GM12878 (cell line): ENCODE measurements around the gene COQ10B. TPM values are rescaled to one million over a fixed set of nuclear protein-coding genes. Genes with fewer than 3 reads are reported as not detected.

Source experiments
- BCL11A ChIP-seq: IDR thresholded peaks from 2 replicates; pipeline ENCODE4 v1.6.1; 2011; ENCODE audit warnings: low read depth, low read length
- BCLAF1 ChIP-seq: fragments of 450-650 bp; IDR thresholded peaks from 2 replicates; pipeline ENCODE4 v1.6.1; 2017; ENCODE audit warnings: antibody characterized with exemption, mild to moderate bottlenecking, moderate library complexity
- CBX3 ChIP-seq: fragments of 200-600 bp; sonication (generic); IDR thresholded peaks from 2 replicates; pipeline ENCODE4 v1.6.1; 2016; ENCODE audit warnings: low read depth, borderline replicate concordance
- DPF2 ChIP-seq: fragments of 450-650 bp; IDR thresholded peaks from 2 replicates; pipeline ENCODE4 v1.6.1; 2017; ENCODE audit warnings: mild to moderate bottlenecking
- E2F4 ChIP-seq: IDR thresholded peaks from 2 replicates; pipeline ENCODE4 v1.6.1; 2012; ENCODE audit warnings: low read depth, low read length, improper control_type of control experiment
- E4F1 ChIP-seq: fragments of 450-650 bp; IDR thresholded peaks from 2 replicates; pipeline ENCODE4 v1.6.1; 2018; ENCODE audit warnings: borderline replicate concordance, mild to moderate bottlenecking; ENCODE audit not compliant: partially characterized antibody
- GATAD2B ChIP-seq: fragments of 450-650 bp; conservative IDR thresholded peaks from 2 replicates; pipeline ENCODE4 v1.6.1; 2017; ENCODE audit warnings: low read depth, mild to moderate bottlenecking, moderate library complexity
- HDAC2 ChIP-seq: fragments of 200-600 bp; sonication (generic); IDR thresholded peaks from 2 replicates; pipeline ENCODE4 v1.6.1; 2017
- IRF3 ChIP-seq: fragments of 450-650 bp; IDR thresholded peaks from 2 replicates; pipeline ENCODE4 v1.6.1; 2014; ENCODE audit warnings: mild to moderate bottlenecking
- LARP7 ChIP-seq: fragments of 450-650 bp; IDR thresholded peaks from 2 replicates; pipeline ENCODE4 v1.6.1; 2017; ENCODE audit warnings: mild to moderate bottlenecking
- MAX ChIP-seq: IDR thresholded peaks from 2 replicates; pipeline ENCODE4 v1.6.1; 2012; ENCODE audit warnings: low read depth, low read length, improper control_type of control experiment
- NR2F1 ChIP-seq: fragments of 450-650 bp; conservative IDR thresholded peaks from 2 replicates; pipeline ENCODE4 v1.6.1; 2017; ENCODE audit warnings: mild to moderate bottlenecking
- PRDM15 ChIP-seq: fragments of 450-650 bp; formaldehyde crosslinking; IDR thresholded peaks from 2 replicates; pipeline ENCODE4 v1.4.0; 2020; ENCODE audit warnings: mild to moderate bottlenecking, moderate library complexity
- RAD21 ChIP-seq: IDR thresholded peaks from 2 replicates; pipeline ENCODE4 v1.6.1; 2011; ENCODE audit warnings: mild to moderate bottlenecking, low read depth, low read length, moderate library complexity; ENCODE audit not compliant: insufficient read depth
- RFX5 ChIP-seq: IDR thresholded peaks from 2 replicates; pipeline ENCODE4 v1.6.1; 2011; ENCODE audit warnings: low read depth, low read length, improper control_type of control experiment
- SPI1 ChIP-seq: IDR thresholded peaks from 2 replicates; pipeline ENCODE4 v1.6.1; 2011; ENCODE audit warnings: low read depth, mild to moderate bottlenecking, low read length, moderate library complexity, borderline replicate concordance; ENCODE audit not compliant: insufficient read depth
- SREBF1 ChIP-seq: IDR thresholded peaks from 2 replicates; pipeline ENCODE4 v1.6.1; 2012; ENCODE audit warnings: mild to moderate bottlenecking, low read length
- ZNF274 ChIP-seq: IDR thresholded peaks from one replicate; pipeline ENCODE4 v1.8.0; 2011; ENCODE audit not compliant: insufficient read length, insufficient read depth
- polyA plus RNA-seq, 11 experiments: library from polyadenylated mRNA; depleted of rRNA in 4 of 11; unstranded in 6 of 11; stranded (reverse) in 5 of 11; fragments of >200 nt; fragmentation: Nextera tagmentation in 4 of 11; fragmentation: Illumina TruSeq in 1 of 11; extraction: Ambion mirVana in 4 of 11; extraction: Trizol in 1 of 11; gene quantifications; 1 replicate in 1 of 11; 2 replicates in 10 of 11; pipeline versions ENCODE4 v1.2.1 to v1.2.3, GENCODE V29; 2011 to 2016; ENCODE audit warnings: inconsistent platforms in 2 of 11, missing spikeins in 2 of 11, low read depth in 1 of 11
- total RNA-seq, 4 experiments: library from RNA; depleted of rRNA in 3 of 4; stranded (reverse); fragments of >200 nt in 3 of 4; fragmentation: Illumina TruSeq in 1 of 4; extraction: Trizol in 1 of 4; gene quantifications; 2 replicates each; pipeline versions ENCODE4 v1.2.1 to v1.2.3, GENCODE V29; 2013 to 2021

Gene COQ10B
- total and polyA plus RNA-seq, 10 of the 15 experiments (the other 5 are each of a cell fraction or from before 2014, with no cell fraction given) = 3.6 to 23.2 (median 13.2) TPM

GRCh38 chr2:197453914-197454398 lies 604 bp downstream of the COQ10B start (continued):
- TF ChIP-seq BCLAF1 (no peak), ZNF274 (no peak), PRDM15 (no peak), HDAC2 (no peak), BCL11A (no peak), IRF3 (no peak), CBX3 (no peak), NR2F1 (no peak), MAX (no peak), RFX5 (peak; percentile 43; the same call in 1 of the 2 replicates), E4F1 (no peak), RAD21 (no peak), LARP7 (no peak), SPI1 (no peak), SREBF1 (no peak), GATAD2B (peak; percentile 8; the same call in 1 of the 2 replicates), E2F4 (no peak), DPF2 (peak; percentile 16; the same call in 1 of the 2 replicates)
